Left ventricle myocardium inferior (tissue), 1 donor: ENCODE data around the gene FAM83E. TPM values are rescaled to one million over a fixed set of nuclear protein-coding genes. Genes with fewer than 3 reads are reported as not detected.
A peak's percentile ranks its signal among the peaks of the same experiment; 100 is the strongest.

Experiments
- DNase-seq: peaks from one replicate; pipeline ENCODE4 v3.0.0-alpha.2; 2020
- H3K27ac ChIP-seq: fragments of 200-600 bp; replicated peaks from 2 replicates; pipeline ENCODE4 v1.8.0; 2021
- H3K27me3 ChIP-seq: fragments of 200-600 bp; 2 replicates; pipeline ENCODE4 v1.8.0; 2021; ENCODE audit warnings: low read depth
- H3K36me3 ChIP-seq: fragments of 200-600 bp; 2 replicates; pipeline ENCODE4 v1.8.0; 2021
- H3K4me1 ChIP-seq: fragments of 200-600 bp; 2 replicates; pipeline ENCODE4 v1.8.0; 2021
- H3K4me3 ChIP-seq: fragments of 200-600 bp; 2 replicates; pipeline ENCODE4 v1.8.0; 2021; ENCODE audit warnings: mild to moderate bottlenecking, moderate library complexity
- H3K9me3 ChIP-seq: fragments of 200-600 bp; replicated peaks from 2 replicates; pipeline ENCODE4 v1.8.0; 2021
- intact Hi-C: fragments of 100-400 bp; cut with micrococcal nuclease; formaldehyde crosslinking; loops from one replicate; pipeline ENCODE4 v1.11.0; 2022
- total RNA-seq: library from RNA; stranded (reverse); fragmentation: NEBNext Ultra II Directional; extraction: Animal tissue kit (Norgen Biotek cat#: 25700); gene quantifications from one replicate; pipeline ENCODE4 v1.2.1, GENCODE V29; 2021
- TF ChIP-seq, protein P1 (sequence below): fragments of 200-600 bp; IDR thresholded peaks from 2 replicates; pipeline ENCODE4 v1.8.0; 2021; ENCODE audit warnings: antibody characterized with exemption, mild to moderate bottlenecking, borderline replicate concordance
- donor health status: DM: no; HTN: yes; CAD: no; lungs with severe emphysema.

FAM83E gene
- total RNA-seq, 1 donor from 2014 or later: not detected

DNA sequence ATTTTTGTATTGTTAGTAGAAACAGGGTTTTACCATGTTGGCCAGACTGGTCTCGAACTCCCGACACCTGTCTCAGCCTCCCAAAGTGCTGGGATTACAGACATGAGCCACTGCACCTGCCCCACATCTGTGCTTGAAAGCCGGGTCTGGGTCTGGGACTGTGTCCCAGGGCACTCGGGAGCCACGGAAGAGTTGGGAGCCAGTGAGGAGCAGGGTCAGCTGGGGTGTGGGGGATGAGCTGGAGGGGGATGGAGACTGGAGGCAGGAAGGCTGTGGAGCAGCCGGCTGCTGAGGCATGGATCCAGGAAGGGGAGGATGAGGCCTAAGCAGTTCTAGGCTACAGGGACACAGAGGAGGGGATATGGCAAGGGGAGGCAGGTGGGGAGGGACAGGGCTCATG, 19.0 kb downstream of the FAM83E start:
- H3K27me3 ChIP-seq: peaks cover 28% of the 10 kb centered on the region
- intact Hi-C loops: no loop called here
- TF ChIP-seq, protein P1, sequence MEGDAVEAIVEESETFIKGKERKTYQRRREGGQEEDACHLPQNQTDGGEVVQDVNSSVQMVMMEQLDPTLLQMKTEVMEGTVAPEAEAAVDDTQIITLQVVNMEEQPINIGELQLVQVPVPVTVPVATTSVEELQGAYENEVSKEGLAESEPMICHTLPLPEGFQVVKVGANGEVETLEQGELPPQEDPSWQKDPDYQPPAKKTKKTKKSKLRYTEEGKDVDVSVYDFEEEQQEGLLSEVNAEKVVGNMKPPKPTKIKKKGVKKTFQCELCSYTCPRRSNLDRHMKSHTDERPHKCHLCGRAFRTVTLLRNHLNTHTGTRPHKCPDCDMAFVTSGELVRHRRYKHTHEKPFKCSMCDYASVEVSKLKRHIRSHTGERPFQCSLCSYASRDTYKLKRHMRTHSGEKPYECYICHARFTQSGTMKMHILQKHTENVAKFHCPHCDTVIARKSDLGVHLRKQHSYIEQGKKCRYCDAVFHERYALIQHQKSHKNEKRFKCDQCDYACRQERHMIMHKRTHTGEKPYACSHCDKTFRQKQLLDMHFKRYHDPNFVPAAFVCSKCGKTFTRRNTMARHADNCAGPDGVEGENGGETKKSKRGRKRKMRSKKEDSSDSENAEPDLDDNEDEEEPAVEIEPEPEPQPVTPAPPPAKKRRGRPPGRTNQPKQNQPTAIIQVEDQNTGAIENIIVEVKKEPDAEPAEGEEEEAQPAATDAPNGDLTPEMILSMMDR: no peak
- H3K27ac ChIP-seq: no peak overlapping the region
- no peaks in the 10 kb centered on the region for H3K36me3 ChIP-seq
- no peaks in the 10 kb centered on the region for H3K9me3 ChIP-seq
- H3K4me1 ChIP-seq: no peaks in the 10 kb centered on the region
- H3K4me3 ChIP-seq: no peak overlapping the region
- DNase-seq: no peak

DNA sequence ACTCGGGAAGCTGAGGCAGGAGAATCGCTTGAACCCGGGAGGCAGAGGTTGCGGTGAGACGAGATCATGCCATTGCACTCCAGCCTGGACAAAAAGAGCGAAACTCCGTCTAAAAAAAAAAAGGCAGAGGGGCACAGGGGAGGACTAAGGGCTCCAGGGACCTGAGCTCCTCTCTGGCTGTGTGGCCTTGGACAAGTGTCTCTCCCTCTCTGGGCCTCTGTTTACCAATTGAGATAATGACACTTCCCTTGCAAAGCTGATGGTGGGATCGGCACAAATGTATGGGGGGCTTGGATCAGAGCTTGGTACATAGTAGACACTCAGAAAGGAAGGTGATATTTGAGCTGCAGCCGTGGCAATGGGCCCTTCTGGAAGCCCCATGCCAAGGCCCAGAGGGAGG, 19.7 kb downstream of the FAM83E start:
- TF ChIP-seq, protein P1: no peak
- H3K36me3 ChIP-seq: no peaks in the 10 kb centered on the region
- no peak overlapping the region for H3K27ac ChIP-seq
- no peaks in the 10 kb centered on the region for H3K4me1 ChIP-seq
- DNase-seq: no peak
- H3K4me3 ChIP-seq: no peak overlapping the region
- H3K9me3 ChIP-seq: no peaks in the 10 kb centered on the region
- H3K27me3 ChIP-seq: peaks cover 26% of the 10 kb centered on the region
- intact Hi-C loops: no loop called here

DNA sequence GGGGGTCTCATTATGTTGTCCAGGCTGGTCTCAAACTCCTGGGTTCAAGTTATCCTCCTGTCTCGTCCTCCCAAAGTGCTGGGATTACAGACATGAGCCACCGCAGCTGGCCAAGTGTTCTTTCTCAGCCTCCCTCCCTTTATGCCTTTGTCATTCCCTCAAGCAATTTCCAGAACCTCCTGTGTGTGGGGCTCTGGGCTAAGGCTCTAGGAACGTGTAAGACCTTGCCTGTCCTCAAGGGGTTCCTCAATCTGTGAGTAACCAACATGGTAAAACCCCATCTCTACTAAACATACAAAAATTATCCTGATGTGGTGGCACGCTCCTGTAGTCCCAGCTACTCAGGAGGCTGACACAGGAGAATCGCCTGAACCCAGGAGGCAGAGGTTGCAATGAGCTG, 23.9 kb downstream of the FAM83E start:
- no peaks in the 10 kb centered on the region for H3K9me3 ChIP-seq
- H3K36me3 ChIP-seq: no peaks in the 10 kb centered on the region
- TF ChIP-seq, protein P1: no peak
- no peak overlapping the region for H3K27ac ChIP-seq
- intact Hi-C loops: no loop called here
- H3K4me3 ChIP-seq: no peak overlapping the region
- H3K4me1 ChIP-seq: peaks cover 10% of the 10 kb centered on the region
- H3K27me3 ChIP-seq: no peaks in the 10 kb centered on the region
- DNase-seq: no peak

DNA sequence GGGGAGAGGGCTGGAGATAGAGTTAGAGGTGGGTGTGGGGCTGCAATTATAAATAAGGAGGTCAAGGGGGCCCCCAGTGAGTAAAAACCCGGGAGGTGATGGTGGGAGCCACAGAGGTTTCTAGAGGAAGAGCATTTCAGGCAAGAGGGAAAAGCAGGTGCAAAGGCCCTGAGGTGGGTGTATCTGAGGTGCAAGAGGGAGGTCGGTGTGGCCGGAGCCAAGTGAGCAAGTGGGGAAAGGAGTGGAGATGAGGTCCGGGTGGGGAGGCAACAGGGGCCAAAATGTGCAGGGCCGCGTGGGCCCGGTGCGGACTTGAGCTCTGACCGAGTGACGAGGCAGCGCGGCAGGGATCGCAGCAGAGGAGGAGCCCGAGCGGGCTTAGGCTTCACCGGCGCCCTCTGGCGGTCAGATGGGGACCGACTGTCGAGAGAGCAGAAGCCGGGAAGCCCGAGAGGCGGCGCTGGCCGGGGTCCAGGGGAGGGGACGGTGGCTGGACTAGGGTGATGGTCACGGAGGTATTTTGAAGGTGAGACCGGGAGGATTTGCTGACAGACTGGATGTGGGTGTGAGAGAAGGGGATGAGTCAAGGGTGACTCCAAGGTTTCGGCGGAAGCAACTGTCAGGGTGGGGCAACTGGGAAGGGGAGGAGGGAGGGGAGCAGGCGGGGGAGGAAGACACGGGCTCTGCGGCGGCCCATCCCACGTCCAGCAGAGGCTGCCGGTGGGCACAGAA, 26.0 kb downstream of the FAM83E start:
- Histone ChIP-seq H3K4me1 (peaks cover 14% of the 10 kb centered on the region), H3K36me3 (no peaks in the 10 kb centered on the region), H3K9me3 (no peaks in the 10 kb centered on the region), H3K27me3 (no peaks in the 10 kb centered on the region), H3K27ac (peak overlapping the region; percentile 51), H3K4me3 (peak overlapping the region; percentile 64)
- TF ChIP-seq, protein P1: peak; percentile 97
- DNase-seq: peak; percentile 92
- intact Hi-C loops: no loop called here

DNA sequence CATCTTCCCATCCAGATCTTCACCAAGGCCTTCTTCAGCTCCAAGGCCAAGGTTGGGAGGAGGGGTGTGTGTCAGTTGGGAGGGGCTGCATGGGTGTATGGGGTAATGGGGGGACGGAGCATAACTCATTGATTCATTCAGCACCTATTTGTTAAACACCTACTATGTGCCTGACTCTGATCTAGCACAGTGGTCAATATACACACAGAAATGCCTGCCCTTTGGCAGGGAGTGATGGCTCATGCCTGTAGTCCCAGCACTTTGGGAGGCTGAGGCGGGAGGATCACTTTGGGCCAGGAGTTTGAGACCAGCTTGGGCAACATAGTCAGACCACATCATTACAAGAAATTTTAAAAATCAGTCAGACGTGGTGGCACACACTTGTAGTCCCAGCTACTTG, 27.5 kb downstream of the FAM83E start:
- Histone ChIP-seq H3K27me3 (no peaks in the 10 kb centered on the region), H3K36me3 (no peaks in the 10 kb centered on the region), H3K9me3 (no peaks in the 10 kb centered on the region), H3K4me1 (peaks cover 18% of the 10 kb centered on the region), H3K27ac (no peak overlapping the region), H3K4me3 (no peak overlapping the region)
- DNase-seq: no peak
- TF ChIP-seq, protein P1: no peak
- intact Hi-C loops: no loop called here
